ENCODE data around the gene MED8.

Gene MED8

GRCh38 chr1:43354936-43355335, 34.7 kb downstream of the MED8 start:
- Histone ChIP-seq H3K9me3 (ENCODE audit: control insufficient read depth in 1 of 2, low read length in 2 of 2) (no peaks in the 10 kb centered on the region), H3K4me3 (ENCODE audit: low read depth in 1 of 2, low read length in 2 of 2) (no peak overlapping the region), H3K27ac (ENCODE audit: low read length) (no peak overlapping the region), H3K27me3 (ENCODE audit: low read depth, low read length) (no peaks in the 10 kb centered on the region), H3K36me3 (ENCODE audit: control insufficient read depth in 1 of 2, insufficient read depth in 2 of 2, low read length in 2 of 2) (no peaks in the 10 kb centered on the region), H3K4me1 (ENCODE audit: control insufficient read depth in 1 of 2, insufficient read depth in 2 of 2, low read length in 2 of 2) (peaks cover 4 to 11% of the 10 kb centered on the region in 2 donors)

DNA sequence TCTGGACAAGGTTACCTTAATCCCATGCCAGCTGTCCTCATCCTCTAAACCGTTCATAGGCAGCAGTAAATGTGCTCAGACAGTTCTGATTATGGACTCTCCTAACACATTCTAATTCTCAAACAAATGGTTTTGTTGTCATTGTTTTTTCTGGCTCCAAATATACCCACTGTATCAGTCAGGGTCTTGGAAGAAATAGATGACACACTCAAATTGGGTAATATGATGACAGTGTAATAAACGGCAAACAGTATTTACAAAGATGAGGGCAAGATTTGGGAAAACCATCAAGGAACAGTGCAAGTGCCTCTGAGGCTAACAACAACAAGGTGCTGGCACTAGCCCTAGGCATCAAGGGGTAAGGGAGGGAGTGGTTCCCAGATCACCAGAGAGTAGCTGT, 35.1 kb downstream of the MED8 start:
- Histone ChIP-seq H3K27ac (ENCODE audit: low read length) (no peak overlapping the region), H3K4me3 (ENCODE audit: low read depth in 1 of 2, low read length in 2 of 2) (no peak overlapping the region), H3K36me3 (ENCODE audit: control insufficient read depth in 1 of 2, insufficient read depth in 2 of 2, low read length in 2 of 2) (no peaks in the 10 kb centered on the region), H3K4me1 (ENCODE audit: control insufficient read depth in 1 of 2, insufficient read depth in 2 of 2, low read length in 2 of 2) (peaks cover 6 to 15% of the 10 kb centered on the region in 2 donors), H3K27me3 (ENCODE audit: low read depth, low read length) (no peaks in the 10 kb centered on the region), H3K9me3 (ENCODE audit: control insufficient read depth in 1 of 2, low read length in 2 of 2) (no peaks in the 10 kb centered on the region)

GRCh38 chr1:43352881-43353280, 36.7 kb downstream of the MED8 start:
- no peaks in the 10 kb centered on the region for H3K36me3 ChIP-seq (ENCODE audit: control insufficient read depth in 1 of 2, insufficient read depth in 2 of 2, low read length in 2 of 2)
- H3K9me3 ChIP-seq (ENCODE audit: control insufficient read depth in 1 of 2, low read length in 2 of 2) = no peaks in the 10 kb centered on the region
- no peaks in the 10 kb centered on the region for H3K27me3 ChIP-seq (ENCODE audit: low read depth, low read length)
- H3K4me1 ChIP-seq (ENCODE audit: control insufficient read depth in 1 of 2, insufficient read depth in 2 of 2, low read length in 2 of 2) = peaks cover 6 to 8% of the 10 kb centered on the region in 2 donors
- H3K4me3 ChIP-seq (ENCODE audit: low read depth in 1 of 2, low read length in 2 of 2) = no peak overlapping the region
- no peak overlapping the region for H3K27ac ChIP-seq (ENCODE audit: low read length)

GRCh38 chr1:43352351-43352705, 37.3 kb downstream of the MED8 start:
- H3K4me3 ChIP-seq (ENCODE audit: low read depth in 1 of 2, low read length in 2 of 2) = no peak overlapping the region
- peaks cover 6% of the 10 kb centered on the region in 2 donors for H3K4me1 ChIP-seq (ENCODE audit: control insufficient read depth in 1 of 2, insufficient read depth in 2 of 2, low read length in 2 of 2)
- no peaks in the 10 kb centered on the region for H3K27me3 ChIP-seq (ENCODE audit: low read depth, low read length)
- H3K27ac ChIP-seq (ENCODE audit: low read length) = no peak overlapping the region
- H3K36me3 ChIP-seq (ENCODE audit: control insufficient read depth in 1 of 2, insufficient read depth in 2 of 2, low read length in 2 of 2) = no peaks in the 10 kb centered on the region
- no peaks in the 10 kb centered on the region for H3K9me3 ChIP-seq (ENCODE audit: control insufficient read depth in 1 of 2, low read length in 2 of 2)

DNA sequence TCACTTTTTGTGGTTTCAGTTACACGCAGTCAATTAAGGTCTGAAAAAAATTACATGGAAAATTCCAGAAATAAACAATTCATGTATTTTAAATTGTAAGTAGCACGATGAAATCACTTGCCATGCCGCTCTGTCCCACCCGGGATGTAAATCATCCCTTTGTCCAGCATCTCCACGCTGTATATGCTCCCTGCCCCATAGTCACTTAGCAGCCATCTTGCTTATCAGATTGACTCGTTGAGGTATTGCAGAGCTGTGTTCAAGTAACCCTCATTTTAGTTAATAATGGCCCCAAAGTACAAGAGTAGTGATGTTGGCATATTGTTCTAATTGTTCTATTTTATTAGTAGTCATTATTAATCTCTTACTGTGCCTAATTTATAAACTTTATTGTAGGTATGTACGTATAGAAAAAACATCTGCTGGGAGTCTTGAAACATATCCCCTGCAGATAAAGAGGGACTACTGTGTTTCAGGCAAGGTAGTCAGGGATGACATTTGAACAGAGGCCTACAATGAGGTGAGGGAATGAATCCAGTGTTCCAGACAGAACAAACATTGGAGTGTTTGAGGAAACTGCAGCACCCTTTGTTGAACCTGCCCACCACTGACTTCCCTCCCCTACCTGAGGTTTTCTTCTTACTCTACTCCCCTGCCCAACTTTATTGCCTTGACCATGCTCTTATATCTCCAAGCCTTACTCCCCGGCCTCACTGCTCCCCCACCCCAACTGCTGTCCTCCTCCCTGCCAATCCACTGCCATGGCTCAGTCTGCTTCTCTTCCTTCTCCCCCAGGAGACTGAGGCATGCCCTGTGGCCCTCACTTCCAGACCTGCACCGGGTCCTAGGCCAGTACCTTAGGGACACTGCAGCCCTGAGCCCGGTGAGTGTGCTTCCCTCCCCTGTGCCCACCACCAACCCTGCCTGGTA, 37.9 kb downstream of the MED8 start:
- Histone ChIP-seq H3K36me3 (ENCODE audit: control insufficient read depth in 1 of 2, insufficient read depth in 2 of 2, low read length in 2 of 2) (no peaks in the 10 kb centered on the region), H3K4me1 (ENCODE audit: control insufficient read depth in 1 of 2, insufficient read depth in 2 of 2, low read length in 2 of 2) (peaks cover 6% of the 10 kb centered on the region in 2 donors), H3K4me3 (ENCODE audit: low read depth in 1 of 2, low read length in 2 of 2) (no peak overlapping the region), H3K9me3 (ENCODE audit: control insufficient read depth in 1 of 2, low read length in 2 of 2) (no peaks in the 10 kb centered on the region), H3K27me3 (ENCODE audit: low read depth, low read length) (no peaks in the 10 kb centered on the region), H3K27ac (ENCODE audit: low read length) (no peak overlapping the region)

DNA sequence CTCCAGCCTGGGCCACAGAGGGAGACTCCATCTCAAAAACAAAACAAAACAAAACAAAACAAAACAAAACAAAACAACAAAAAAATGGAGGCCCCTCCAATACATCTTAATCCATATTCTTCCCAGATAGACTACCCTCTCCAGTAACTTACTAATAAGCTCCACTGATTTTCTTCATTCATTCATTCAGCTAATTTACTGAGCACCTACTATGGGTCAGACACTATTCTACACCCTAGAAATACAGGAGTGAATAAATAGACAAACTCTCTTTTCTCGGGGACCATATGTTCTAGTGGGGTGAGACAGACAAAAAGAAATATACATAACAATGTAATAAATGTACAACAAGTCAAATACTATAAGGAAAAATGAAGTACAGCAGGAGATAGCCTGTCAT, 38.6 kb downstream of the MED8 start:
- H3K27me3 ChIP-seq (ENCODE audit: low read depth, low read length) = no peaks in the 10 kb centered on the region
- H3K4me3 ChIP-seq (ENCODE audit: low read depth in 1 of 2, low read length in 2 of 2) = no peak overlapping the region
- no peaks in the 10 kb centered on the region for H3K36me3 ChIP-seq (ENCODE audit: control insufficient read depth in 1 of 2, insufficient read depth in 2 of 2, low read length in 2 of 2)
- peaks cover 6% of the 10 kb centered on the region in 2 donors for H3K4me1 ChIP-seq (ENCODE audit: control insufficient read depth in 1 of 2, insufficient read depth in 2 of 2, low read length in 2 of 2)
- H3K27ac ChIP-seq (ENCODE audit: low read length) = no peak overlapping the region
- no peaks in the 10 kb centered on the region for H3K9me3 ChIP-seq (ENCODE audit: control insufficient read depth in 1 of 2, low read length in 2 of 2)

DNA sequence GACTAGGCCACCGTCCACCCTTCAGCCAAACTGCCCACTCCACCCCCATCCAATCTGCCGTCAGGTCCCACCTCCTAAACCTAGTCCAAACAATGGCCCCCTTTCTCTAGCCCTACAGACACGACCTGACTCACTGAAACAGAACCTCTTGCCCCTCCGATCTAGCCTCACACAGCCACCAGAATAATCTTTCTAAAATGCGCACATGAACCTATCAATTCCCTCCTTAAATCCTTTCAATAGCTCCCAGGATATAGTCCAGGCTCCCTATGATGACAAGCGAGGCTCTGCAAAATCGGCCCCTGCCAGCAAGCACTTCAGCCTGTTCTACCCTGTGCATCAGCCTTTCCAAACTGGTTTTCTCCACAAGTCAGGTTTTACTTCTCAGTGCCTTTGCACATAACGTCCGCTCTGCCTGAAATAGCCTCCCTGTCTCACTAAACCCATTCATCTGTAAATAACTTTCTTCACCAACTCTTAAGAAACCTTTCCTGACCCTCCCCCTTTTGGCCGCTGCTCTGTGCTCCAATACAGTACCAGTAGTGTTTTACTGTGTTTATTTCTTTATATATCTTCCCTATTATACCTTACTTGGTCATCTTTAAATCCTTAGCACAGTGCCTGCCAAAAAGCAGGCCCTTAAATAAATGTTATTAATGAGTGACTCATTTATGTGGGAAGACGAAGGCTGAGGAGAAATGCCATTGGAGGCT, 39.9 kb downstream of the MED8 start:
- Histone ChIP-seq H3K27ac (ENCODE audit: low read length) (peak overlapping the region; percentile 68), H3K9me3 (ENCODE audit: control insufficient read depth in 1 of 2, low read length in 2 of 2) (no peaks in the 10 kb centered on the region), H3K36me3 (ENCODE audit: control insufficient read depth in 1 of 2, insufficient read depth in 2 of 2, low read length in 2 of 2) (no peaks in the 10 kb centered on the region), H3K4me3 (ENCODE audit: low read depth in 1 of 2, low read length in 2 of 2) (peak overlapping the region; percentile 17 to 75), H3K4me1 (ENCODE audit: control insufficient read depth in 1 of 2, insufficient read depth in 2 of 2, low read length in 2 of 2) (peaks cover 6% of the 10 kb centered on the region in 2 donors), H3K27me3 (ENCODE audit: low read depth, low read length) (no peaks in the 10 kb centered on the region)

DNA sequence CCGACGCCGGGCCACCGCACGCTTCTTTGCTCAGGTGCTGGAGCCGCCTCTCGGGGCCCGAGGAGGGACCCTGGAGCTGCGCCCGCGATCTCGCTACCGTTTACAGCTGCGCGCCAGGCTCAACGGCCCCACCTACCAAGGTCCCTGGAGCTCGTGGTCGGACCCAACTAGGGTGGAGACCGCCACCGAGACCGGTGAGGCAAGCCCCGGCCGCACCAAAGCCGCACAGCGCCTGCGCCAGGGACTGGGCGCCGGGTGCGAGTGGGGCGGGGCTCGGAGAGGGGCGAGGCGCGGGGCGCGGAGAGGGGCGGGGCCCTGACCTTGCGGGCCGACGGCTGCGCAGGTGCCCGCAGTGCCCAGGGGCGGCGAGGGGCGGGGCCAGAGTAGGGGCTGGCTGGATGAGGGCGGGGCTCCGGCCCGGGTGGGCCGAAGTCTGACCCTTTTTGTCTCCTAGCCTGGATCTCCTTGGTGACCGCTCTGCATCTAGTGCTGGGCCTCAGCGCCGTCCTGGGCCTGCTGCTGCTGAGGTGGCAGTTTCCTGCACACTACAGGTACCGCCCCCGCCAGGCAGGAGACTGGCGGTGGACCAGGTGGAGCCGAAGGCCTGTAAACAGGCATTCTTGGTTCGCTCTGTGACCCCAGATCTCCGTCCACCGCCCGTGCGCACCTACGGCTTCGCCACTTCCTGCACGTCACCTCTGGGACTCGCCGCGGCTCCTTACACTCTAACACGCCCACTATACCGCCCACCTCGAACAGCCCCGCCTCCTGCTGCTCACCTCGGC, 40.6 kb downstream of the MED8 start:
- Histone ChIP-seq H3K4me3 (ENCODE audit: low read depth in 1 of 2, low read length in 2 of 2) (peak overlapping the region; percentile 17 to 75), H3K27ac (ENCODE audit: low read length) (peak overlapping the region; percentile 68), H3K4me1 (ENCODE audit: control insufficient read depth in 1 of 2, insufficient read depth in 2 of 2, low read length in 2 of 2) (peaks cover 6% of the 10 kb centered on the region in 2 donors), H3K9me3 (ENCODE audit: control insufficient read depth in 1 of 2, low read length in 2 of 2) (no peaks in the 10 kb centered on the region), H3K36me3 (ENCODE audit: control insufficient read depth in 1 of 2, insufficient read depth in 2 of 2, low read length in 2 of 2) (no peaks in the 10 kb centered on the region), H3K27me3 (ENCODE audit: low read depth, low read length) (no peaks in the 10 kb centered on the region)

DNA sequence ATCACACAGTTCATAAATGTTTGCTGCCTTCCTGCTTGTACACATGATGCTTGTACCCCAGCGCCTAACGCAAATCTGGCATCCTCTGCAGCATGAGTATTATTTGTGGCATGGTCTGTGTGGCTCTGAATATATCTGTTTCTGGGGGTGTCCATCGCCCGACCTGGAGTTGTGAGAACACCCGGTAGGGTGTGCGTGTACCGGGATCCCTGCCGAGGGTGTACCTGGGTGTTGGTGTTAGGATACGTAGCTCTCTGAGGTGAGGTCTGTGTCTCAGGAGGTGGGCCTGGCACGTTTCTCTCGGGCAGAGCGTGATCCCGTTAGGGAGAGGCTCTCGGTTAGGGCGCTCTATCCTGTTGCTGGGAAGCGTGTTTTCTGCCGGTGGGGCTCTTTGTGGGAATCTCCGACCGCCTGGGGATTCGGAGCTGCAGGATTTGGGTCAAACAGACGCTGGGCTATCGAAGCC, 41.2 kb downstream of the MED8 start:
- peak overlapping the region; percentile 17 to 75 for H3K4me3 ChIP-seq (ENCODE audit: low read depth in 1 of 2, low read length in 2 of 2)
- peaks cover 6% of the 10 kb centered on the region in 2 donors for H3K4me1 ChIP-seq (ENCODE audit: control insufficient read depth in 1 of 2, insufficient read depth in 2 of 2, low read length in 2 of 2)
- H3K9me3 ChIP-seq (ENCODE audit: control insufficient read depth in 1 of 2, low read length in 2 of 2) = no peaks in the 10 kb centered on the region
- H3K36me3 ChIP-seq (ENCODE audit: control insufficient read depth in 1 of 2, insufficient read depth in 2 of 2, low read length in 2 of 2) = no peaks in the 10 kb centered on the region
- no peak overlapping the region for H3K27ac ChIP-seq (ENCODE audit: low read length)
- H3K27me3 ChIP-seq (ENCODE audit: low read depth, low read length) = no peaks in the 10 kb centered on the region

DNA sequence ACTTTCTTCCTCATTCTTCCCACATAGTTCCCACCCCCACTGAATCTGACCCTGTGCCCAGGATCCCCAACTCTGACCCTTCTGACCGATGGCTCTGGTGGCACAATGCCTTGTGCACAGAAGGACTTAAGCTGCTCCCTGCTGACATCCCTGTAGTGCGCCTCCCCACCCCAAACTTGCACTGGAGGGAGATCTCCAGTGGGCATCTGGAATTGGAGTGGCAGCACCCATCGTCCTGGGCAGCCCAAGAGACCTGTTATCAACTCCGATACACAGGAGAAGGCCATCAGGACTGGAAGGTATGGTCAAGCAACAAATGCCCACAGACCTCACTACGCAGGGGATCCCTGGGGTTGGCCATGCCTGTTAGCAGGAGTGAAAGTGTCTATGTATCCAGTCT, 43.0 kb downstream of the MED8 start:
- H3K9me3 ChIP-seq (ENCODE audit: control insufficient read depth in 1 of 2, low read length in 2 of 2) = no peaks in the 10 kb centered on the region
- H3K4me3 ChIP-seq (ENCODE audit: low read depth in 1 of 2, low read length in 2 of 2) = no peak overlapping the region
- H3K36me3 ChIP-seq (ENCODE audit: control insufficient read depth in 1 of 2, insufficient read depth in 2 of 2, low read length in 2 of 2) = no peaks in the 10 kb centered on the region
- H3K27ac ChIP-seq (ENCODE audit: low read length) = no peak overlapping the region
- peaks cover 6% of the 10 kb centered on the region in 2 donors for H3K4me1 ChIP-seq (ENCODE audit: control insufficient read depth in 1 of 2, insufficient read depth in 2 of 2, low read length in 2 of 2)
- no peaks in the 10 kb centered on the region for H3K27me3 ChIP-seq (ENCODE audit: low read depth, low read length)

DNA sequence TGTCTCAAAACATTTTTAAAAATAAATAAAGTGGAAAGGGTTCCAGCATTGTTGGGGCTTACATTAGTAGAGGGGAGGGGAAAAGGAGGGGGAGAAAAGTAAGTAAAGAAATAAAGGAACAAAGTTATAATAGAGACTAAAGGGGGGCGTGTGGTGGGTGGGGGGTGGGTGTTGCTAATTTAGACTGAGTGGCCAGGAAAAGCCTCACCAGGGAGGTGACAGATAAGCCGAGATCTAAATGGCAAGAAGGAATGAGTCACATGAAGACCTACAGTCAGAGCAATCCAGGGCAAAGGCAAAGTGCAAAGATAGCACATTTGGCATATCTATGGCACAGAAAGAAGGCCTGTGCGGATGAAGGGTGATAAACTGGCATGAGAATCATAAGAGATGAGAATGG, 44.5 kb downstream of the MED8 start:
- Histone ChIP-seq H3K36me3 (ENCODE audit: control insufficient read depth in 1 of 2, insufficient read depth in 2 of 2, low read length in 2 of 2) (no peaks in the 10 kb centered on the region), H3K9me3 (ENCODE audit: control insufficient read depth in 1 of 2, low read length in 2 of 2) (no peaks in the 10 kb centered on the region)

More for the DNA sequence above, 44.5 kb downstream of the MED8 start:
- H3K4me3 ChIP-seq (ENCODE audit: low read depth in 1 of 2, low read length in 2 of 2) = no peak overlapping the region
- H3K27ac ChIP-seq (ENCODE audit: low read length) = peak overlapping the region; percentile 16
- no peaks in the 10 kb centered on the region for H3K27me3 ChIP-seq (ENCODE audit: low read depth, low read length)
- peaks cover 3 to 6% of the 10 kb centered on the region in 2 donors for H3K4me1 ChIP-seq (ENCODE audit: control insufficient read depth in 1 of 2, insufficient read depth in 2 of 2, low read length in 2 of 2)
